K562 (cell line): ENCODE results near the gene PPP1CC.

Experiments
- MAFK ChIP-seq: IDR thresholded peaks from 2 replicates; pipeline ENCODE4 v1.6.1; 2011; ENCODE audit warnings: low read length, improper control_type of control experiment
- NFIX ChIP-seq: fragments of 250-450 bp; sonication (Bioruptor Pico); IDR thresholded peaks from 2 replicates; pipeline ENCODE4 v1.4.0; 2020; ENCODE audit warnings: low read depth, mild to moderate bottlenecking, moderate library complexity
- TF ChIP-seq, protein P1 (sequence below): fragments of 450-650 bp; IDR thresholded peaks from 2 replicates; pipeline ENCODE4 v1.6.1; 2016
- TF ChIP-seq, protein P2 (sequence below), 3 experiments: IDR thresholded peaks in 2 of 3; conservative IDR thresholded peaks in 1 of 3; 2 replicates each; pipeline ENCODE4 v1.5.1; 2011 to 2012; ENCODE audit warnings: low read length in 3 of 3, mild to moderate bottlenecking in 3 of 3, control low read depth in 2 of 3, improper control_type of control experiment in 1 of 3, inconsistent platforms in 1 of 3, low read depth in 1 of 3, mixed read lengths in 1 of 3, moderate library complexity in 1 of 3; ENCODE audit not compliant: insufficient read depth in 2 of 3

DNA sequence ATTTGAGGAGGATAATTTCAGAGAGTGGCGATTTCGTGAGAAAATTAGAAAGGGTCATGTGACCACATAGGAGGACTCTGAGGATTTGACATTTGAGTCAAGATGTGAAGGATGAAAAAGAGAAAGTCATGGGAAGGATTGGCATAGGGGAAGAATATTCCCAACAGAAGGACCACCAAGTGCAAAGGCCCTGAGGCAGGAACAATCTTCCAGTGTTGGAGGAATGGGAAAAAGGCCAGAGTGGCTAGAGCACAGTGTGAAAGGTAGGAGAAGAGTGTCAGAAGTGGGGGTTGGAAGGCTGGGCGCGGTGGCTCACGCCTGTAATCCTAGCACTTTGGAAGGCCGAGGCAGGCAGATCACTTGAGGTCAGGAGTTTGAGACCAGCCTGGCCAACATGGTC lies 3.9 kb upstream of the PPP1CC start:
- TF ChIP-seq MAFK (no peak), NFIX (CRISPR knock-in tag) (no peak)
- TF ChIP-seq, protein P1, sequence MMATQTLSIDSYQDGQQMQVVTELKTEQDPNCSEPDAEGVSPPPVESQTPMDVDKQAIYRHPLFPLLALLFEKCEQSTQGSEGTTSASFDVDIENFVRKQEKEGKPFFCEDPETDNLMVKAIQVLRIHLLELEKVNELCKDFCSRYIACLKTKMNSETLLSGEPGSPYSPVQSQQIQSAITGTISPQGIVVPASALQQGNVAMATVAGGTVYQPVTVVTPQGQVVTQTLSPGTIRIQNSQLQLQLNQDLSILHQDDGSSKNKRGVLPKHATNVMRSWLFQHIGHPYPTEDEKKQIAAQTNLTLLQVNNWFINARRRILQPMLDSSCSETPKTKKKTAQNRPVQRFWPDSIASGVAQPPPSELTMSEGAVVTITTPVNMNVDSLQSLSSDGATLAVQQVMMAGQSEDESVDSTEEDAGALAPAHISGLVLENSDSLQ = no peak
- TF ChIP-seq, protein P2, sequence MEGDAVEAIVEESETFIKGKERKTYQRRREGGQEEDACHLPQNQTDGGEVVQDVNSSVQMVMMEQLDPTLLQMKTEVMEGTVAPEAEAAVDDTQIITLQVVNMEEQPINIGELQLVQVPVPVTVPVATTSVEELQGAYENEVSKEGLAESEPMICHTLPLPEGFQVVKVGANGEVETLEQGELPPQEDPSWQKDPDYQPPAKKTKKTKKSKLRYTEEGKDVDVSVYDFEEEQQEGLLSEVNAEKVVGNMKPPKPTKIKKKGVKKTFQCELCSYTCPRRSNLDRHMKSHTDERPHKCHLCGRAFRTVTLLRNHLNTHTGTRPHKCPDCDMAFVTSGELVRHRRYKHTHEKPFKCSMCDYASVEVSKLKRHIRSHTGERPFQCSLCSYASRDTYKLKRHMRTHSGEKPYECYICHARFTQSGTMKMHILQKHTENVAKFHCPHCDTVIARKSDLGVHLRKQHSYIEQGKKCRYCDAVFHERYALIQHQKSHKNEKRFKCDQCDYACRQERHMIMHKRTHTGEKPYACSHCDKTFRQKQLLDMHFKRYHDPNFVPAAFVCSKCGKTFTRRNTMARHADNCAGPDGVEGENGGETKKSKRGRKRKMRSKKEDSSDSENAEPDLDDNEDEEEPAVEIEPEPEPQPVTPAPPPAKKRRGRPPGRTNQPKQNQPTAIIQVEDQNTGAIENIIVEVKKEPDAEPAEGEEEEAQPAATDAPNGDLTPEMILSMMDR (IDR thresholded peaks at IDR 0.05 in 2 of 3, conservative IDR thresholded peaks at IDR 0.05 in 1 of 3; ENCODE audit: insufficient read depth in 2 of 3, low read depth in 1 of 3, low read length in 3 of 3) = no peak
